Right atrium auricular region (tissue), 2 donors: Measurements from ENCODE around the gene UPF2. TPM values are rescaled to one million over a fixed set of nuclear protein-coding genes. Genes with fewer than 3 reads are reported as not detected.

Experiments used
- DNase-seq: peaks from one replicate; pipeline ENCODE4 v3.0.0-alpha.2; 2019; ENCODE audit warnings: low spot score
- H3K27ac ChIP-seq, 2 donors: fragments of 200-600 bp; sonication (generic); 1 replicate in 1 of 2; 2 replicates in 1 of 2; pipeline ENCODE4 v1.5.1; 2016 to 2019
- H3K27me3 ChIP-seq, 2 donors: fragments of 200-600 bp; sonication (generic); one replicate each; pipeline versions ENCODE4 v1.5.1 to v1.6.0; 2017 to 2019
- H3K36me3 ChIP-seq: fragments of 200-600 bp; sonication (generic); one replicate; pipeline ENCODE4 v1.5.1; 2016
- H3K4me1 ChIP-seq, 2 donors: fragments of 200-600 bp; sonication (generic); one replicate each; pipeline versions ENCODE4 v1.5.1 to v1.6.0; 2017 to 2019
- H3K4me3 ChIP-seq, 2 donors: fragments of 200-600 bp; sonication (generic); 1 replicate in 1 of 2; 2 replicates in 1 of 2; pipeline ENCODE4 v1.5.1; 2017 to 2019; ENCODE audit warnings: mild to moderate bottlenecking in 1 of 2, moderate library complexity in 1 of 2
- H3K9me3 ChIP-seq, 2 donors: fragments of 200-600 bp; sonication (generic); one replicate each; pipeline ENCODE4 v1.5.1; 2019
- total RNA-seq, 2 donors: library from RNA; depleted of rRNA; stranded (reverse); fragments of >200 nt; gene quantifications; one replicate each; pipeline ENCODE4 v1.1.0, GENCODE V29; 2016
- TF ChIP-seq, protein P1 (sequence below), 2 donors: fragments of 200-600 bp; sonication (generic); IDR thresholded peaks; one replicate each; pipeline ENCODE4 v1.5.1; 2019; ENCODE audit warnings: antibody characterized with exemption in 2 of 2

The UPF2 gene
- total RNA-seq, 2 donors from 2014 or later = 11.8 to 13.1 TPM

DNA sequence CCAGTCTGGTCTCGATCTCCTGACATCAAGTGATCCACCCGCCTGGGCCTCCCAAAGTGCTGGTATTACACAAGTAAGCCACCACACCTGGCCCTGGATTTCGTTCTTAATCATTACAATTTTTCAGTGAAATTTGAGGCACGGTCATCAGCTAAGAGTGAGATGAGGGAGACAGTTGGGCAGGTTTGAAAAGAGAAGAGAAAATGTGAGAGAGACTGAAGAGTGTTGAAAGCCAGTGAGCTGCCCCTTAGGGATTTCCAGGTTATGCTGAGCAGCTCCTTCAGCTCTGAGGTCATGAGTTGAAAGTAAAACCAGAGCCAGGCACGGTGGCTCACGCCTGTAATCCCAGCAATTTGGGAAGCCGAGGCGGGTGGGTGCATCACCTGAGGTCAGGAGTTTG, 5.9 kb upstream of the UPF2 start:
- TF ChIP-seq, protein P1, sequence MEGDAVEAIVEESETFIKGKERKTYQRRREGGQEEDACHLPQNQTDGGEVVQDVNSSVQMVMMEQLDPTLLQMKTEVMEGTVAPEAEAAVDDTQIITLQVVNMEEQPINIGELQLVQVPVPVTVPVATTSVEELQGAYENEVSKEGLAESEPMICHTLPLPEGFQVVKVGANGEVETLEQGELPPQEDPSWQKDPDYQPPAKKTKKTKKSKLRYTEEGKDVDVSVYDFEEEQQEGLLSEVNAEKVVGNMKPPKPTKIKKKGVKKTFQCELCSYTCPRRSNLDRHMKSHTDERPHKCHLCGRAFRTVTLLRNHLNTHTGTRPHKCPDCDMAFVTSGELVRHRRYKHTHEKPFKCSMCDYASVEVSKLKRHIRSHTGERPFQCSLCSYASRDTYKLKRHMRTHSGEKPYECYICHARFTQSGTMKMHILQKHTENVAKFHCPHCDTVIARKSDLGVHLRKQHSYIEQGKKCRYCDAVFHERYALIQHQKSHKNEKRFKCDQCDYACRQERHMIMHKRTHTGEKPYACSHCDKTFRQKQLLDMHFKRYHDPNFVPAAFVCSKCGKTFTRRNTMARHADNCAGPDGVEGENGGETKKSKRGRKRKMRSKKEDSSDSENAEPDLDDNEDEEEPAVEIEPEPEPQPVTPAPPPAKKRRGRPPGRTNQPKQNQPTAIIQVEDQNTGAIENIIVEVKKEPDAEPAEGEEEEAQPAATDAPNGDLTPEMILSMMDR (IDR thresholded peaks at IDR 0.05) = no peak
- no peak overlapping the region for H3K27ac ChIP-seq
- peaks cover 0 to under 1% of the 10 kb centered on the region in 2 donors for H3K4me1 ChIP-seq
- H3K9me3 ChIP-seq = no peaks in the 10 kb centered on the region
- H3K4me3 ChIP-seq = no peak overlapping the region
- H3K36me3 ChIP-seq = no peaks in the 10 kb centered on the region
- no peak for DNase-seq
- no peaks in the 10 kb centered on the region for H3K27me3 ChIP-seq

DNA sequence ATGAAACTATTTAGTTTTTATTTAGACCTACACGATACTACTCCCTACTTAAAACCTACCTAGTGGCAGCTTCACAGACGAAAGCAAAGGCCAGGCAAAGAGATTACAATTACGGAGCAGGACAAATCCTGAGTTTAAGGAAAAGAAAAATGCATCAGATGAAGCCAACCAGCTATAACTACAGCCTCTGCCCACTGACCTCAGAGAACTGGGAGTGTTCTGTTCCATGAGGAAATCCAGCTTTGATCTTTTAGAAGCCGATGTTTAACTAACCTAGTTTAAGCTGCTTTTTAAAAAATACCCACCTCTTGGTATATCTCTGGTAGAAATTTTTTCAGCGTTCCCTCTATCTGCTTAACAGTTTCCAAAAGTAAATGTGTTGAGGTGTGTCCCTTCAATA, 3.0 kb upstream of the UPF2 start:
- TF ChIP-seq, protein P1 (IDR thresholded peaks at IDR 0.05) = no peak
- no peak overlapping the region for H3K4me3 ChIP-seq
- peaks cover 0 to 19% of the 10 kb centered on the region in 2 donors for H3K4me1 ChIP-seq
- no peaks in the 10 kb centered on the region for H3K27me3 ChIP-seq
- no peaks in the 10 kb centered on the region for H3K36me3 ChIP-seq
- H3K27ac ChIP-seq = no peak overlapping the region
- H3K9me3 ChIP-seq = no peaks in the 10 kb centered on the region
- DNase-seq = no peak

DNA sequence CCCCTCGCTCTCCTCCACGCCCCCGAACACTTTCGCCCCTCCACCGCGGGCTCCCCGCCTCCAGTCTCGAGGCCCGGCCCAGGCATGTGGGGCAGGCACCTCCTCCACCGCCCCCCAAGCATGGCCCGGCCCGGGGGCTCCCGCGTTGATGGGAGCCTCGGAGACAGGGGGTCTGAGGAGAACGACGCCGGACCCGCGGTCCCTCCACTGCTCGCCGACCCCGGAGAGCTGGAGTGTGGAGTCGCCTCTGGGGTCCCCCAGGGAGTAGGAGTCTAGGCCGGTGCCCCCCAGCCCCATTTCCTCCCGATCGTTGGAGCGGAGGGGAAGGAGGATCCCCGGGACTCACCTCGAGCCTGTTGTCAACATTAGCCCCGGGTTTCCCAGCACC, 206 bp downstream of the UPF2 start:
- no peak for DNase-seq
- Histone ChIP-seq H3K9me3 (no peaks in the 10 kb centered on the region), H3K27me3 (no peaks in the 10 kb centered on the region), H3K4me1 (peaks cover 0 to 21% of the 10 kb centered on the region in 2 donors), H3K4me3 (peak overlapping the region; percentile 99 to 100), H3K27ac (peak overlapping the region; percentile 96), H3K36me3 (no peaks in the 10 kb centered on the region)
- TF ChIP-seq, protein P1 (IDR thresholded peaks at IDR 0.05) = no peak

DNA sequence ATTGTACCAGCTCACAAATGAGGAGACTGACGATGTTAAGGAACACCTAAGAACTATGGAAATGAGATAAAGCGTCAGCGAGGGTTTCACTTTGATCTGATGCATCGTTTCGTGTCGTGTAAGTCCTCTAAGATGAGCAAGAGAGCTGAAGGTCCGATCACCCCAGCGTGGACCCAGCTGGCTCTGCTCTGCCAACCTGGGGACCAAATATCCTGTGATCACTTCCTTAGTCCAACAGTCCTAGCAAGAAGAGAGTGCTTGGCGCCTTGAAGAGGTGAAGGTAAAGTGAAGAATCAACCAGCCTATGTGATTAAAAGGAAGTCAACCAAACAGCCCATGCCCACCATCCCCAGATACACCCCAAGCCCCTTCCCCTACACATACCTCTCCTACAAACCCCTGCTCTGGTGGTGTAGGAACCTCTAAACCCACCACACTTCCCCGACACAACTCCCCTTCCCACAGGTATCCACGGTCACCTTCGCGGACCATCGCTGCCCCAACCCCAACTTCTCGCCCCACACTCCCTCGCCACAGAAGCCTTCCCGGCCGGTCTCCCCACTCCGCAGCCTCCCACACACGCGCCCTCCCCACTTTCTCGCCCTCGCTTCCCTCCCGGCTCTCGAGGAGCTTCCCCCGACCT, 722 bp downstream of the UPF2 start:
- peak overlapping the region; percentile 96 for H3K27ac ChIP-seq
- TF ChIP-seq, protein P1 (IDR thresholded peaks at IDR 0.05) = no peak
- H3K9me3 ChIP-seq = no peaks in the 10 kb centered on the region
- no peaks in the 10 kb centered on the region for H3K27me3 ChIP-seq
- H3K36me3 ChIP-seq = no peaks in the 10 kb centered on the region
- no peak for DNase-seq
- H3K4me1 ChIP-seq = peaks cover 0 to 21% of the 10 kb centered on the region in 2 donors
- peak overlapping the region; percentile 99 to 100 for H3K4me3 ChIP-seq

DNA sequence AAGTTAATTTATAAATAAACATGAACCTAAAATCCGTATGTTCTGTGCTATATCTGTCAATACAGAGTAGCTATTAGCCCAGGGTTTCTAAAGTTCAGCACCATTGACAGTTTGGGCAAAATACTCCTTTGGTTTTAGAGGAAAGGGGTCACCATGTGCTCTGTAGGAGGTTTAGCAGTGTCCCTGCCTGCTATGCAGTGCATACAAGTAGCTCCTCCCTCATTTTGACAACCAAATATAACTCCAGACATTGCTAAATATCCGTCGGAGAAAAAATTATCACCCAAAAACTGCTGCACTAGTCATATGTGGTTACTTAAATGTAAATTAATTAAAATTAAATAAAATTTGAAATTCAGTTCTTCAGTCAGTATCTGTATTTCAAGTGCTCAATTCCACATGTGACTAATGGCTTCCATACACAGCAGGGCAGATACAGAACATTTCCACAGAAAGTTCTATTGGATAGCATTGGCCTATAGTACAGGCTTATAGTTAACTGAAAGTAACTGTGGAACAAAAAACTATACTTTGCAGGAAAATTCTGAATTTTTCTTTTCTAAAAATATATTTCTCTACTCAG, 6.4 kb downstream of the UPF2 start:
- Histone ChIP-seq H3K9me3 (no peaks in the 10 kb centered on the region), H3K27me3 (no peaks in the 10 kb centered on the region), H3K27ac (no peak overlapping the region), H3K36me3 (peaks cover 27% of the 10 kb centered on the region), H3K4me3 (no peak overlapping the region), H3K4me1 (peaks cover 0 to 8% of the 10 kb centered on the region in 2 donors)
- TF ChIP-seq, protein P1 (IDR thresholded peaks at IDR 0.05) = no peak
- no peak for DNase-seq
